ENCODE measurements around the gene SLC35G3.
"Not testable (repeated sequence)": the region's sequence is repeated elsewhere in the genome, so short reads cannot be mapped to it uniquely, and the experiment has no call there.

Gene SLC35G3

DNA sequence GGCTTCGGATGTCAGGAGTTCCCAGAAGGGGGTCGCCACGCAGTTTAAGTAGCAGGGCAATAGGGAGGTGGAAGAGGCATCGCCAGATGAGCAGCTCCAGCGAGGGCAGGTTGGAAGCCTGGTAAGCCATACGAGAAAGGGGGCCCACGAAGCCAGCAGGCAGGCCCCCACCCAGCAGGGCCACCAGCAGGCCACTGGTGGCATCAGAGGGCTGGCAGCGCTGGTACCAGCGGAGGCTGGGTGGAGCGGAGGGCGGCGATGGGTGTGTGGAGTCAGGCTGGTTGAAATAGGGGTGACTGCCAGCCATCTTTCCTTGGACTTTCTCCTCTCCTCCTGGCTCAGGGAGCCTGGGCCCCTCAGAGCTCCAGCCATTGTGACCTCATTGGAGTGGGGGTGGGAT lies at the start of gene SLC35G3:
Gene SLC35G3, minus strand, starts transcription at position 393 of the 400 bp plus-strand sequence. Its CDS starts 86 bp downstream, at position 307.
- H3K4me3 ChIP-seq (ENCODE audit: low read depth, low read length): not testable (repeated sequence)

- no peak for TF ChIP-seq CTCF (IDR thresholded peaks at IDR 0.05; ENCODE audit: low read depth, low read length)
- H3K4me3 ChIP-seq (ENCODE audit: low read depth, low read length): peak overlapping the region; percentile 79
Observed at GRCh38 chr17:35243561-35244340, 49.6 kb upstream of the SLC35G3 start.

- TF ChIP-seq CTCF (IDR thresholded peaks at IDR 0.05; ENCODE audit: low read depth, low read length): no peak
- peak within 1 kb of the TSS; percentile 79 for H3K4me3 ChIP-seq (ENCODE audit: low read depth, low read length)
Observed at GRCh38 chr17:35242805-35243560, 48.8 kb upstream of the SLC35G3 start, which contains the start of gene SLFN5. Gene SLFN5, plus strand, starts transcription at chr17:35243072. Its CDS starts 15,619 bp downstream, at chr17:35258691.

- TF ChIP-seq CTCF (IDR thresholded peaks at IDR 0.05; ENCODE audit: low read depth, low read length): no peak
- H3K4me3 ChIP-seq (ENCODE audit: low read depth, low read length): peak overlapping the region; percentile 79
Observed at GRCh38 chr17:35242158-35242804, 48.1 kb upstream of the SLC35G3 start.

DNA sequence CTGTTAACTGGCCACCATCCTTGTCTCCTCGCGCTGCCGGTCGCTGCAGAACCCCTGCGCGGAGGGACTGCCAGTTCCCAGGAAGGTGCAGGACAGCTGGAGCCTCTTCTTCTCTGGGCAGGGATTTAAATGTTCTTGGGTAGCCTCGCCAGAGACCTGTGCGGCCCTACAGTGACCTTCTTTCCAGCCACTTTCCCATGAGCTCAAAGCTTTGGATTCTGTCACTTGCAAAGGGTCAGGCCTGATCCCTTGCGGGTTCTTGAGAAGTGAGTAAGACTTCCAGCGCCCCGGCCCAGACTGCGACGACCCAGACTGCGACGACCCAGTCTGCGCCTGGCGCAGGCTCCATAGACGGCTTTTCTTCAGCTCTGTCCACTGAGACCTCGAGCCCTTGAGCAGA lies 47.3 kb upstream of the SLC35G3 start:
- TF ChIP-seq CTCF (IDR thresholded peaks at IDR 0.05; ENCODE audit: low read depth, low read length): no peak
- peak overlapping the region; percentile 79 for H3K4me3 ChIP-seq (ENCODE audit: low read depth, low read length)

DNA sequence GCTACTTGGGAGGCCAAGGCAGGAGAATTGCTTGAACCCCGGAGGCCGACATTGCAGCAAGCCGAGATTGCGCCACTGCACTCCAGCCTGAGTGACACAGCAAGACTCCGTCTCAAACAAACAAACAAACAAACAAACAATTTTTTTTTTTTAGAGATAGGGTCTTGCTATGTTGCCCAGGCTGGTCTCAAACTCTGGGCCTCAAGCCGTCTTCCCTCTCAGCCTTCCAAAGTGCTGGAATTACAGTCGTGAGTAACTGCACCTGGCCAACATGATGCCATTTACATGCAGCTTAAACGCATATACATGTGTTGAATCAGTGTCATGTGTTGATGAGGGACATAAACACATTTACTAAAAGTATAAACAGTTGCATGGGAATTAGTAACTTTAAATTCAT lies 46.7 kb upstream of the SLC35G3 start:
- TF ChIP-seq CTCF (IDR thresholded peaks at IDR 0.05; ENCODE audit: low read depth, low read length): no peak
- no peak overlapping the region for H3K4me3 ChIP-seq (ENCODE audit: low read depth, low read length)

GRCh38 chr17:35239823-35240222 lies 45.6 kb upstream of the SLC35G3 start:
- TF ChIP-seq CTCF (IDR thresholded peaks at IDR 0.05; ENCODE audit: low read depth, low read length): no peak
- H3K4me3 ChIP-seq (ENCODE audit: low read depth, low read length): no peak overlapping the region

Data from WI38 (cell line).